ENCODE data around the gene TMEM91. TPM values are rescaled to one million over a fixed set of nuclear protein-coding genes. Genes with fewer than 3 reads are reported as not detected.

The TMEM91 gene
- total and polyA plus RNA-seq, 9 of the 15 experiments (the other 6 are each of a cell fraction or from before 2014, with no cell fraction given) = 1.2 to 5.2 (median 2.7) TPM

GRCh38 chr19:41352609-41353465 lies 23.5 kb upstream of the TMEM91 start (continued):
- TF ChIP-seq DLX4 (CRISPR knock-in tag; IDR thresholded peaks at IDR 0.05) = no peak
- no peak for TF ChIP-seq ZNF431 (CRISPR knock-in tag; IDR thresholded peaks at IDR 0.05)
- no peak for TF ChIP-seq ZNF445 (CRISPR knock-in tag; IDR thresholded peaks at IDR 0.05; ENCODE audit: low read depth)
- TF ChIP-seq CREB3 (tag; conservative IDR thresholded peaks at IDR 0.05; ENCODE audit: low read depth) = no peak
- peak; percentile 92 for TF ChIP-seq ZBTB7A (IDR thresholded peaks at IDR 0.05; ENCODE audit: borderline replicate concordance, control insufficient read depth, low read depth, low read length)
- TF ChIP-seq ZNF282 (CRISPR knock-in tag; IDR thresholded peaks at IDR 0.05) = no peak
- TF ChIP-seq TSHZ1 (CRISPR knock-in tag; IDR thresholded peaks at IDR 0.05) = no peak
- TF ChIP-seq ZNF140 (CRISPR knock-in tag; IDR thresholded peaks at IDR 0.05) = no peak
- no peak for TF ChIP-seq FOXO4 (CRISPR knock-in tag; IDR thresholded peaks at IDR 0.05)
- peak; percentile 20; the same call in 1 of the 2 replicates for TF ChIP-seq ZNF395 (CRISPR knock-in tag; IDR thresholded peaks at IDR 0.05)
- no peak for TF ChIP-seq SRSF3 (IDR thresholded peaks at IDR 0.05; ENCODE audit: insufficient read depth, low read length)
- no peak for TF ChIP-seq MLX (CRISPR knock-in tag; conservative IDR thresholded peaks at IDR 0.05)
- TF ChIP-seq NONO (IDR thresholded peaks at IDR 0.05; ENCODE audit: low read depth in 2 of 2, low read length in 1 of 2) = 0 out of 4 replicates have a peak, but pooled peaks of 1 of the 2 experiments have one; percentile 49
- TF ChIP-seq MEIS2 (IDR thresholded peaks at IDR 0.05; ENCODE audit: partially characterized antibody) = no peak
- TF ChIP-seq HDGF (IDR thresholded peaks at IDR 0.05) = no peak
- TF ChIP-seq TSC22D4 (tag; IDR thresholded peaks at IDR 0.05) = no peak
- TF ChIP-seq ZZZ3 (IDR thresholded peaks at IDR 0.05) = no peak
- no peak for TF ChIP-seq SREBF2 (CRISPR knock-in tag; IDR thresholded peaks at IDR 0.05)

Data from K562 (cell line).